NCI-H2107 (cell line): ENCODE data around the gene NPAS4.
"Not testable (repeated sequence)": the region's sequence is repeated elsewhere in the genome, so short reads cannot be mapped to it uniquely, and the experiment has no call there.

Experiments
- DNase-seq: peaks from one replicate; lab custom pipeline; 2025; lab: John Stamatoyannopoulos, UW

The NPAS4 gene

GRCh38 chr11:66418168-66418985, 2.5 kb upstream of the NPAS4 start:
- peak; percentile 45 for DNase-seq

DNA sequence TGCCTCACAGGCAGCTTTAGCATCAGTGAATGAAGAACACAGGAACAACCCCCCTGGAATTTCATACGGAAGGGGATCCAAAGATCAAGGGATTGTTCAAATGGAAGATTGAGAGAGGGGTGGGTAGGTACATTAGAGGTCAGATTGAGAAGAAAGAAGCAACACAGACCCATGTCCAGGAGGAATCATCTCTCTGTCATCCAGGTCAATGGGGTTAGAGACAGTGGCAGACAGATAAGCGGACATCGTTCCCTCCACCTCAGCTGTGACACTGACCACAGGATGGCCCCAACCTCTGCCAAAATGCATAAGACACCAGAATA, 1.9 kb upstream of the NPAS4 start:
- DNase-seq, result no peak

- DNase-seq, result no peak
Observed at GRCh38 chr11:66419825-66420224, 1.0 kb upstream of the NPAS4 start.

- no peak for DNase-seq
Observed at GRCh38 chr11:66421492-66422205, 814 bp downstream of the NPAS4 start.

- no peak for DNase-seq
Observed at GRCh38 chr11:66426314-66426713, 5.5 kb downstream of the NPAS4 start.

GRCh38 chr11:66428933-66429332, 8.1 kb downstream of the NPAS4 start:
- no peak for DNase-seq

DNA sequence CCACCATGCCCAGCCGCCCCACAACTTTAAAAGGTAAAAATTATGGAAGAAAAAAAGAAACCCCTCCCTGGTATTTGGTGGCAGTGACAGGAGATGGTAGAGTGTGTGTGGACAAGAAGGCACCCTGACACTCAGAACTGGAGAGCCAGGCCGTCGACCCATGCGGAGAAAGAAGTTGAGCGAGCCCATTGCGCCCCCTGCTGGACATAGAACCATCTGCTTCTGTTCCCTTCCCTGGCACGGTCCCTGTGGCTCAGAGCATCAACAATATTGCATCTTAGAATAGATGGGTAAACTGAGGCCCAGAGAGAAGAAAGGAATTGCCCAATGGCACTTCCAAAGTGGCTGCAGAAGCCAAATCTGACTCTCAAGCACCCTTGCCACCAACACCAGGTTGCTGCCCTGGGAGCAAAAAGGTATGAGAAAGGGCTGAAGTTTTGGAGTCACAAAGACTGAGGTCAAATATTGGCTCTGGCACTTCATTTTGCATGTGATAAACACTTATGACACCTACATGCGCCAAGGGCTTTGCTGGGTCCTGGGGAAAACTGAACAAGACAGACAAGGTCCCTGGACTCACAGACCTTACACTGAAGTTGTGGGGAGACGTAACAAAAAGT, 9.3 kb downstream of the NPAS4 start:
- DNase-seq, result peak; percentile 56

GRCh38 chr11:66431287-66431686, 10.5 kb downstream of the NPAS4 start:
- DNase-seq, result not testable (repeated sequence)

- not testable (repeated sequence) for DNase-seq
Observed at GRCh38 chr11:66431871-66432329, 11.1 kb downstream of the NPAS4 start.

DNA sequence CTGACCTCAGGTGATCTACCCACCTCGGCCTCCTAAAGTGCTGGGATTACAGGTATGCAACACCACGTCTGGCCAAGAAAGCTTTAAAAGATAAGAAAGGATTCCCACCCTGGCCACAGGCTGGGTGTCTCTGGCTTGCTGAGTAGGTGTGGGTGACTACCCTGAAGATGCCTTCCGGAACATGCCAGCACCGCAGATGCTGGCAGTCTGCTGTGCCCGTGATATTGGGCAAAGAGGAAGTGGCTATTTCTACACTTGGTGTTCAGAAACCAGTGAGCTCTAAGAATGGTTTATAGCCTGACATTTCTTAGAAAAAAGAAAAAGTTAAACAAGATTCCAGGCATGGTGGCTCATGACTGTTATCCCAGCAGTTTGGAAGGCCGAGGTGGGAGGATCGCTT, 11.8 kb downstream of the NPAS4 start:
- no peak for DNase-seq

DNA sequence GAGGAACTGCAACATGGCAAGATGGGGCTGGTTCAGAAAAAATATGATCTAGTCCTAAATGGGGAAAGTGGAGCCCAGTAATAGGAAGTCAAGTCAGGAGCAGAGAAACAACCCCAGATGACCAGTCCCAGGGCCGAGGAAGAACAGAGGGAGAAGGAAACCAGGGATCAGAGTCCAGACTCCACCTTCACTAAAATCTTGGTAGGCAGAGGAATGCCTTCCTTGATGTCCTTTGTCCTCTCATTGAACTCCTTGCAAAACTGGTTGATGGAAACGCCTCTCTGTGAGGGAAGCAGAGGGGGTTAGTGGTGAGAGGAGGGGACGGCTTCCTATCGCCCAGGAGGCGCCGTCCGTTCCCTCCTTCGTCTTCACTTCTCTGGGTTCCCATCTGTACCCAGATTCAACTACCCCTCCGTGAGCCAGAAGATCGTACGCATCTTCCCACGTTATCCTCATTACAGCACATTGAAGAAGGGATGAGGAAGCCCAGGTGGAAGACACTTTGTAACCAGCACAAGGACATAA, 17.2 kb downstream of the NPAS4 start:
- DNase-seq, result no peak

DNA sequence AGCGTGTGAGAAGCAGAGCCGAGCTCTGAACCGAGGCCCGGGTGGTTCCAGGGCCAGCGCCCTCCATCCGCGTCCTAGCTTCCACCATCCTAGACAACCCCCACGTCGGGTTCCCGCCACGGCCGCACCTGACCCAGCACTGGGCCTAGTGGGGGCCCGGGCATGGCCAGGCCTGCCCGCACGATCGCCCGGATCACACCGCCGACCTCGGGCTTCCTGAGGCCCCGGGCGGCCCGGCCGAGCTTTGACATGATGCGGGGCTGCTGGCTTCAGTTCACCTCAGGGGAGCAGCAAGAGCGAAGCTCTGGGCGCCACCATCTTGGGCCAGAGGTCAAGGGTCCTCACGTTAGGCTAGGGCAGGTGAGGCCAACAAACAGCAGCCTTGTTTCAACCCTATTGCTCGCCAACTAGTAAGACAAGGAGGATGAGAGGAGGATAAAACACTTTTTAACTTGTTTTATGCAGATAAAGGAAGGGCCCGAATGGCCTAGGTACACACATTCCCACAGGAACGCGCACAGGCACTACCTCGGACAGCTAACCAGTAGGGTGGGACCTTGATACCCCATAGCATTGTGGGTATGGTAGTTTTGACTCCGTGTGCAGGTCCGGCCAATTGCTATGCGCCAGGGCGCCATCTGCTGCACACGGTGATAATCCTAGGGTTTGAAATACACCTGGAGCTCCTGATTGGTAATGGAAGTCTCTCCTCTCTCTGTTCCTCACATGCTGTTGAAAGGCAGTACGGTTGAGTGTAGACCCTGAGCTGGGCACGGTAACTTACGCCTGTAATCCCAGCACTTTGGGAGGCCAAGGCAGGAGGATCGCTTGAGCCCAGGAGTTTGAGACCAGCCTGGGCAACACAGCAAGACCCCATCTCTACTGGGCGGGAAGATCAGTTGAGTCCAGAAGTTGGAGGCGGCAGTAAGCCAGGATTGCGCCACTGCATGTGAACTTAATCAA, 17.9 kb downstream of the NPAS4 start, which contains the start of gene MRPL11:
Gene MRPL11, minus strand, starts transcription at position 345 of the 963 bp plus-strand sequence. Its CDS starts 94 bp downstream, at position 251.
- DNase-seq, result peak; percentile 86

DNA sequence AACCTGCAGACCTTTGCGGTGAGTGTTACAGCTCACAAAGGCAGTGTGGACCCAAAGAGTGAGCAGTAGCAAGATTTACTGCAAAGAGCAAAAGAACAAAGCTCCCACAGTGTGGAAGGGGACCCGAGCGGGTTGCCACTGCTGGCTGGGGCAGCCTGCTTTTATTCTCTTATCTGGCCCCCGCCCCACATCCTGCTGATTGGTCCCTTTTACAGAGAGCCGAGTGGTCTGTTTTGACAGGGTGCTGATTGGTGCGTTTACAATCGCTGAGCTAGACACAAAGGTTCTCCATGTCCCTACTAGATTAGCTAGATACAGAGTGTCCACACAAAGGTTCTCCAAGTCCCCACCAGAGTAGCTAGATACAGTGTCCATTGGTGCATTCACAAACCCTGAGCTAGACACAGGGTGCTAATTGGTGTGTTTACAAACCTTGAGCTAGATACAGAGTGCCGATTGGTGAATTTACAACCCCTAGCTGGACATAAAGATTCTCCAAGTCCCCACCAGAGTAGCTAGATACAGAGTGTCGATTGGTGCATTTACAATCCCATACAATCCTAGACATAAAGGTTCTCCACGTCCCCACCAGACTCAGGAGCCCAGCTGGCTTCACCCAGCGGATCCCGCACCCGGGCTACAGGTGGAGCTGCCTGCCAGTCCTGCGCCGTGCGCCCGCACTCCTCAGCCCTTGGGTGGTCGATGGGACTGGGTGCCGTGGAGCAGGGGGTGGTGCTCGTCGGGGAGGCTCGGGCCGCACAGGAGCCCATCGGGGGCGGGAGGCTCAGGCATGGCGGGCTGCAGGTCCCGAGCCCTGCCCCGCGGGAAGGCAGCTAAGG, 19.5 kb downstream of the NPAS4 start:
- DNase-seq, result not testable (repeated sequence)

DNA sequence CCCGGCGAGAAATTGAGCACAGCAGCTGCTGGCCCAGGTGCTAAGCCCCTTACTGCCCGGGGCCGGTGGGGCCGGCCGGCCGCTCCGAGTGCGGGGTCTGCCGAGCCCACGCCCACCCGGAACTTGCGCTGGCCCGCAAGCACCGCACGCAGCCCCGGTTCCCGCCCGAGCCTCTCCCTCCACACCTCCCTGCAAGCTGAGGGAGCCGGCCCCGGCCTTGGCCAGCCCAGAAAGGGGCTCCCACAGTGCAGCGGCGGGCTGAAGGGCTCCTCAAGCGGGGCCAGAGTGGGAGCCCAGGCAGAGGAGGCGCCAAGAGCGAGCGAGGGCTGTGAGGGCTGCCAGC, 20.1 kb downstream of the NPAS4 start:
- not testable (repeated sequence) for DNase-seq

GRCh38 chr11:66443602-66444001, 22.8 kb downstream of the NPAS4 start:
- no peak for DNase-seq

DNA sequence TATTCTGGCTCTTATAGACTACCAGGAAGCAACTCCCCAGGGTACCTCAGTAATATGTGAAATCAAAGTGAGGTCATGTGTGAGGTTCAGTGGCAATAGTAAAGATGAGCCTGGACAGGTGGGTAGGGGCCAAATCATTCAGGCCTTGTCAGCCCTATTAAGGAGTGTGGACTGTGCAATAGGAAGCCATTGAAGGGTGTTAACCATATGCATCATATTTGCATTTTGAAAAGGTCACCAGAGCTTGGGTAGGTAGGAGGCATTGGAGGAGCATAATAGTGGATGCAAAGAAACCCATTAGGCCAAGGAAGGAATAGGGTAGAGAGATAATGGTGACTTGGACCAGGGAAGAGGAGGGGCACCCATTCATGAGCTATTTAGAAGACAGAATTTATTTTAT, 26.2 kb downstream of the NPAS4 start:
- DNase-seq, result no peak

- no peak for DNase-seq
Observed at GRCh38 chr11:66448523-66448922, 27.7 kb downstream of the NPAS4 start.

DNA sequence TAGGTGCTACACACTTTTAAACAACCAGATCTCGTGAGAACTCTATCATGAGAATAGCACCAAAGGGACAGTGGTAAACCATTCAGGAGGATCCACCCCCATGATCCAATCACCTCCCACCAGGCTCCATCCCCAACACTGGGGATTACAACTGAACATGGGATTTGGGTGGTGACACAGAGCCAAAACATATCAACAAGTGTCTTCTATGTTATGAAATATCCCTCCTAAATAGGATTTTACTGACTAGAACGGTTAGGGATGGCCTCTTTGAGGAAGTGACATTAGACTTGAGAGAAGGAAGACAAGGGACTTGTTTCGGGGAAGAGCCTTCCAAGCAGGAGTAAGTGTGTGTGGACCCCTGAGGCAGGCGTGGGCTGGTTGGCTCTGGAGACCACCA, 29.7 kb downstream of the NPAS4 start:
- no peak for DNase-seq

DNA sequence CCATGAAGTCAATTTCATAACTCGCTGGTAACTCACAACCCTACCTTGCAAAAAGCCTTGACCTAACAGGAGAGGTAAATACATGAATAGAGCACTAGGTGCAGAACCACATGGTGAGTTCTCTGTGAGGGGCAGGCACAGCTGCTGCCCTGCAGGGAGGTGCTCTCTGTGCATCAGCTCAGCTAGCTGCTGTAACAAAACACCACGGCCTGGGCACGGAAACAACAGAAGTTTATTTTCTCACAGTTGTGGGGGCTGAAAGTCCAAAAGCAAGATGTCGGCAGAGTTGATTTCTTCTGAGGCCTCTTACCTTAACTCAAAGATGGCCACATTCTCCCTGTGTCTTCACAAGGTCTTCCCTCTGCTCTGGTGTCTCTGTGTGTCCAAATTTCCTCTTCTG, 30.8 kb downstream of the NPAS4 start:
- DNase-seq, result no peak

DNA sequence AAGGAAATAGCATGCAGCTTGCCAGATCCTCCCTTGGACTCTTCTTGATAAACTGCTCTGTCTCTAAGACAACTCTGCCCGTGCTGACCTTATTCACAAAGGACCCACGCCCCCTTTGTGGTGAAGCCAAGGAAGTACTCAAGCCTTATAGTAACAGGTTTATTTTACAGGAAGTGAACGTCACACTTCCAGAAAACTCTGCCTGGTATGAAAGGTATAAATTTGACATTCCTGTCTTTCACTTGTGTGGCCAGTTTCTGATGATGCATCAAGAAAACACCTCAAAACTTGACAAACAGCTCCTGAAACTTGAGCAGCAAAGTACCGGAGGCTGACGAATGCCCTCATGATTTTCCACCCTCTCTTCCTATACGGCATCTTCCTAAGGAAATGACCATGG, 33.4 kb downstream of the NPAS4 start:
- DNase-seq, result no peak

- DNase-seq, result no peak
Observed at GRCh38 chr11:66454828-66455227, 34.0 kb downstream of the NPAS4 start.
